LNCAP (cell line): ENCODE results near the gene NUCKS1.

Experiments
- CTCF ChIP-seq: fragments of 450-650 bp; IDR thresholded peaks from 2 replicates; pipeline ENCODE4 v1.5.1; 2017; ENCODE audit warnings: mild to moderate bottlenecking

The NUCKS1 gene

GRCh38 chr1:205689479-205689878 is 60.5 kb downstream of the NUCKS1 start:
- TF ChIP-seq CTCF, result no peak

GRCh38 chr1:205688171-205689080 is 61.6 kb downstream of the NUCKS1 start:
- no peak for TF ChIP-seq CTCF

GRCh38 chr1:205687242-205687641 is 62.7 kb downstream of the NUCKS1 start:
- TF ChIP-seq CTCF, result no peak

- no peak for TF ChIP-seq CTCF
These were observed 68.6 kb downstream of the NUCKS1 start for GRCh38 chr1:205681364-205681763.

- TF ChIP-seq CTCF, result no peak
These were observed 69.7 kb downstream of the NUCKS1 start, which contains the start of gene SLC45A3 for GRCh38 chr1:205680073-205680851. TSS of gene SLC45A3 (minus strand) at chr1:205680509. CDS start at chr1:205664656, 15,853 bp downstream.

- no peak for TF ChIP-seq CTCF
These were observed 71.5 kb downstream of the NUCKS1 start for GRCh38 chr1:205678286-205679111.

- no peak for TF ChIP-seq CTCF
These were observed 72.8 kb downstream of the NUCKS1 start for GRCh38 chr1:205677167-205677566.
